Ishikawa (cell line): ENCODE measurements around the gene RNF213.

Experiments used
- TAF1 ChIP-seq: IDR thresholded peaks from 2 replicates; pipeline ENCODE4 v1.6.1; 2012; ENCODE audit warnings: low read depth, mild to moderate bottlenecking
- YY1 ChIP-seq: IDR thresholded peaks from 2 replicates; pipeline ENCODE4 v1.6.1; 2012; ENCODE audit warnings: low read depth

GRCh38 chr17:80213643-80213975 lies 47.0 kb upstream of the RNF213 start:
- TF ChIP-seq YY1 (no peak), TAF1 (no peak)
